Fibroblast of skin of left biceps (primary cell): ENCODE measurements around the gene NUMB.

Experiments used
- DNase-seq, 2 experiments: peaks; one replicate each; pipeline ENCODE4 v3.0.0-alpha.2; 2013; ENCODE audit warnings: low read depth in 2 of 2

NUMB gene

DNA sequence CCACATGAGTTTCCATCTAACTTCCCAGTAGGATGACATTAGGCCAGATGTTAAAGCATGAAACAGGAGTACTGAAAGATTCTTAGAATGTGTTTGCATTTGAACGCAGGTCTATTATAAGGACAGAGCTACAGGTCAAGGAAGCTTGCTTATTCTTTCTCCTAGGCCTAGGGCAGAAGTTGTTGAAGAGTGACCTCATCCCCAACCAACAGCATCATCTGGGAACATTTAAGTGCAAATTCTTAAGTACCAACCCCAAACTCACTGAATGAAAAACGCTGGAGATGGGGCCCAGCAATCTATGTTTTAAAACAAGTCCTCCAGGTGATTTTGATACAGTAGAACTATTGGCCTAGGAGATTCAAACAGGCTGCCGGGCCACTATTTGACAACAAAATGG, 168.6 kb downstream of the NUMB start:
- DNase-seq: no peak

DNA sequence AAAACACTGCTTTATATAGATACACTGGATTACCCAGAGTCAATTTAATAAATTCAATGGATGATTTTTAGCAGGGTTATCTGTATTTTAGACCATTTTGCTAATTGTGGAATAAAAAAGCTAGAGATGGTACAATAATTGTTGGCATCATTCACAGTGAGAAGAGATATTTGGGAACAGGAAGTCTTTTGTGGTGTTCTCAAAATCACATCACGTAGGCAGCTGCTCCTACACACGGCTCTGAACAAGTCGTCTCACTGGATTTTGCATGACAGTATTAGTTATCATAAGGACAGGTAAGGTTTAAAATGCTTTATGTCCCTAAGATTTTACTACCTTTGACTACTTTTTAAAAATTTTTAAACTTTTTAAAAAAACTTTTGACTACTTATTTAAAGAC, 169.0 kb downstream of the NUMB start:
- DNase-seq: no peak

DNA sequence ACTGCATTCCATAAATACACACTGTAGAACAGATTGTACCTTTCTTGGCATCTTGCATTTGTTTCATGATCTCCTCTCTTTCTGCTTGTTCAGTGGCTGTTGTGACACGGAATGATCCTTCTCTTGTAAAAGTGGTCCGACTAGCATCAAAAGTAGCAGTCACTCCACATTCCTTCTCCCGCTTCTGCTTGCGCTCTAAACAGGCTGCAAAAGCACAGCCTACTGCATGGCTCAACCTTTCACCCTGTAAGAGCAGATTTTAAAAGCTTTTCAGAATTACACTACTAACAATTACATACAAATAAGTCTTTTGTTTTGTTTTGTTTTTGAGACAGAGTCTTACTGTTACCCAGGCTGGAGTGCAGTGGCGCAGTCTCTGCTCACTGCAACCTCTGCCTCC, 171.3 kb downstream of the NUMB start:
- no peak for DNase-seq

DNA sequence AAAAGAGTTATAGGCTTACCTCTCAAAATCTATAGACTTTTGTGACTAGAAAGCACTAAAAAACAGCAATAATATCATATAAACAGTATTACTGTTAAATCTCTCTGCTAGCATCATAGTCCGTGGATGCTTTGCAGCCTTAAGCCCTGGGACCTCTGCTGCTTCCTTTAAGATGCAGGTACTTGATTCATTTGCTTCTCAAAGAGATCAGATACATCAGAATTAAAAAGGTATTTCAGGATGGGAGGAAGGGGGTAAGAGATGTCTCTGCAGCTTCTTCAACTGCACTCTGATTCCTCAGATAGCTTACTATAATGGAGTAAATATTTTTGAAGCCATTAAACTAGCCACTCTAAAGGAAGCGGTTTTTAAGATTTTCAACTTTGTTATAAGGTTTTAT, 171.7 kb downstream of the NUMB start:
- DNase-seq: no peak

DNA sequence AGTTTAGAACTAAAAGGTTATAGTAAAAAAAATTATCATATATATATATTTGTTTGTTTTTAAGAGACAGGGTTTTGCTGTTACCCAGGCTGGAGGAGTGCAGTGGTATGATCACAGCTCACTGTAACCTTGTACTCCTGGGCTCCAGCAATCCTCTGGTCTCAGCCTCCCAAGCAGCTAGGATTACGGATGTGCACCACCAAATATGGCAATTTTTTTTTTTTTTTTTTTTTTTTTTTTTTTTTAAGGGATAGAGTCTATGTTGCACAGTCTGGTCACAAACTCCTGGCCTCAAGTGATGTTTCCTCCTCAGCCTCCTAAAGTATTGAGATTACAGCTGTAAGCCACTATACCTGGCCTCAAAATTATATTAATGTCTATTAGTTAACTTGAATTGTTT, 172.4 kb downstream of the NUMB start:
- DNase-seq: no peak

DNA sequence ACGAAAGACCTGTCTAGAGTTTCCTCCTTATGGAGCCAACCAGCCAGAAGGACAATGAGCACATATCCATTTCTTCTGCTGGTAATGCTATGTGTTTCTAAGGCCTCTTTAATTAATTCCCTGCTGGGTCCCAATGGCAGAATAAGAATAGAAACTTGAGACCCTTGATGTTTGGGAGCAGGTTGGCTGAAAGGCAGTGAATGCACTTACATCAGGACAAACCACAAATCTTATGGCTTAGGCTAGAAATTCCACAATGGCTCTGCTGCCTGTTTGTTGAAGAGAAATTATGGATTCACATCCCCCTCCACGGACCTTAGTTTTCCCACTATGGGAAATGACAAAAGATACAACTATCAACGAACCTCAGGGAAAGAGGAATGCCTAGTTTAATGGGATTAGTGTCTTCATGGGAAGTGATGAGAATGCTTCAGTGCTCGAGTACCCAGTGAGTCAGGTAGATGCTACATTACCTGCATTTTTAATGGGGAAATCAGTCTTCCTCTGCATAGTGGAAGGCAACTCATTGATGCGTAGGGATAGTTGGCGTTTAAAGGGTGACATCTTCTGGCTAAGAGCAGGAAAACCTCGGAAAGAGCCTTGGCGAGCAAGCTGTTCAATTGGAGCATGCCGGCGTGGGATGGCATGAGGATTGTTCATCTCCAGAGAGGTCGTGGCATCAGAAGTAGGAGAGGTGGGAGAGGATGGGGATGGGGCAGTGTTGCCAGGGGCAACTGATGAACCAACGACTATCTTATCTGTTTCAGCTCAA, 174.6 kb downstream of the NUMB start:
- no peak for DNase-seq

DNA sequence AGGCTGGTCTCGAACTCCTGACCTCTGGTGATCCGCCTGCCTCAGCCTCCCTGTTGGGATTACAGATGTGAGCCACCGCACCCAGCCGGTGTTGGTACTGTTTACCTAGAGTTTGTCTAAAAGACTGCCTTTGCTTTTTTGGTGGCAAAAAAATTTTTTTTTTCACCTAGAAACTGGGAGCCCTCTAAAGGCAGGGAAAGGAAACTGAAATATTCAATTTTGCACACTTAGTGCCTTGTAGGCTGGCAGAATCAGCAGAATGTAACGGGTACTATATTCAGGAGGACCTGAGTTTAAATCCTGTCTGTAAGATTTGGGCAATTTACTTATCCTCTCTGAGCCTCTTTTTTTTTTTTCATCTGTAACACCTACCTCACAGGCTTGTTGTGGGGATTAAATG, 177.4 kb downstream of the NUMB start:
- no peak for DNase-seq

DNA sequence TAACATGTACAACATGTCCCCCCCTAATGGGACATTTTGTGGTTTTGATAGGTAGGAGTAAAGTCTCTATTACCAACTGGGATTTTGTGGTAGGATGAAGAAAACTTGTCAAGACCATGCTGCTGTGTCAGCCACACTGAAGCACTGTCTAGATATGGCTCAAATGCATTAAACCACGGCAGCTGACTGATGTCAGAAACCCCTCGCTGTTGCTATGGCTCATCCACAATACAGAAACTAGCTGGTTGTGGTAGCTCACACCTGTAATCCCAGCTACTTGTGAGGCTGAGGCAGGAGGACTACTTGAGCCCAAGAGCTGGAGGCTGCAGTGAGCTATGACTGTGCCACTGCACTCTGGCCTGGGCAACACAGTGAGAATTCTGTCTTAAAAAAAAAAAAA, 181.0 kb downstream of the NUMB start:
- DNase-seq: no peak

DNA sequence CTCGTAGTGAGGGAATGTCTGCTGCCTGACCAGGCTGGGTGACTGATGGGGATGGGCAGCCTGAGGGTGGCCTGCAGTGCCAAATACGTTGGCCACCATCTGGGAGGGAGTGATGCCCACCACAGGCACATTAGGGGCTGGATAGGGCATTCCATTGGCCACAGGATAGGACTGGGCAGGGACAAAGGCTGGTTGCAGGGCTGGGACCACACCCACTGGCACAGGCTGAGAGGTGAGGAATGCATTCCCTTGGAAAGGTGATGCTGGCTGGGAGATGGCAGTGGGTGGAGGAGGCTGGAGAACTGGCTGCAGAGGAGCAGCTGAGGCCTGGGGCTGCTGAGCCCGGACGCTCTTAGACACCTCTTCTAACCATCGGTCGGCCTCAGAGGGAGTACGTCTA, 181.5 kb downstream of the NUMB start:
- no peak for DNase-seq

DNA sequence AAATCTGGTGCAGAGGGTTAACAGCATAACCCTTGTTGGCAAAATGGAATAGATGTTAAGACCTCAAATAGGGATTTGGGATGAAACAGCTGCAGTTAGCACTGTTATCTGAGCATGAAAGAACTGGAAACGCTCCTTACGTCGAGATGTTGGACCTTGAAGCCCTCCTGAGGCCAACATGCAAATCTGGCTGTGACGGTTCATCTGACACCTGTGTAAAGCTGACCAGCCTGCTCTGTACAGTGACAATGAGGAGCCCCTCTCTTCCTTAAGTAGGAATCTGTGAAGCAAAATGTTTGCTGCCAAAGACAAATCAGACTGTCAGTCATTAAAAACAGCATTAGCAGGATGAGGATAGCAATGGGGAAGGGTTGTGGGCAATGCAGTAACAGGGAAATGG, 184.5 kb downstream of the NUMB start:
- DNase-seq: no peak

DNA sequence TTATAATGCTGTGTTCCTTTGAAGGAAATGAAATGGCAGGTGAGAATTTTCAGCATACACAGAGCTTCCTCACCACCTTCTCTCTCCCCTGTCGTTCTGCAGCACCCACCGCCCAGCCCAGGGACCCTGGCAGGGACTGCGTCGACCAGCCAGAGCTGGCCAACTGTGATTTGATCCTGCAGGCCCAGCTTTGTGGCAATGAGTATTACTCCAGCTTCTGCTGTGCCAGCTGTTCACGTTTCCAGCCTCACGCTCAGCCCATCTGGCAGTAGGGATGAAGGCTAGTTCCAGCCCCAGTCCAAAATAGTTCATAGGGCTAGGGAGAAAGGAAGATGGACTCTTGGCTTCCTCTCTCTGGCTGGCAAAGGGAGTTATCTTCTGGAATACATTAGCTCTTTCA, 186.0 kb downstream of the NUMB start:
- no peak for DNase-seq

DNA sequence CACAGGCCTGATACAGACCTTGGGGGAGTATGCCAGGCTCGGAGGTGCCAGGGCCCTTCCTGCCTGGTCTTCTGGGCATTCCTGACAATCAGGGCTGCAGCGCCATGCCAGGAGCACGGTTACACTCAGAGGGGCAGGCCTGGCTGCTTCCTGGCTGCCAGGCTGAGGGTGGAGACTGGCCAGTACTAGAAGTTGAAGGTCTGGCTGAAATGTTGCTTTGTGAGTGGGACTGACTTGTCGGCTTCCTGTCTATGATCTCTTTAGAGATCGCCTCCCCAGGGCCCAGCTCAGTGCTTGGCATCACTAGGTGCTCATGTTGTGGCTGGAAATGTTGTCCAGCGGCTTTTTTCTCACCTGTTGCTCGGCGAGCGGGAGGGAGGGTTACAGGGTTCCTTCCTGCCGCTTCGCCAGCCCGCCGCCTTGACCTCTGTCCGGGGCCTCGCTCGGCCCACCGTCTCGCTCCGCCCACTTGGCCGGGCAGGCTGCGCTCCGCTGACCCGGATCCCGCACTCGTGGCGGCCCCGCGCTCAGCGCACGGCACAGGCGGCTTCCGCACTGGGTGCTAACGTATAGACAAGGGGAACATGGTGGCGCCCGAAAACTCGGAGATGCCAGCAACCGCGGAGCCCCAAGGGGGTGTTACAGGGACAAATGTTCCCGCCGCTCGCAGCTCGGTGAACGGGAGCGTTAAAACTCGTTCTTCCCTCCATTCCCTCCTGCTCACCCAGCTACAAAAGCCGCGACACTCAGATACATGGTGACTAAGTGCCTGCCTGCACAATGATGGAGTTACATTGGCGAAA, 188.4 kb downstream of the NUMB start:
- DNase-seq: no peak

DNA sequence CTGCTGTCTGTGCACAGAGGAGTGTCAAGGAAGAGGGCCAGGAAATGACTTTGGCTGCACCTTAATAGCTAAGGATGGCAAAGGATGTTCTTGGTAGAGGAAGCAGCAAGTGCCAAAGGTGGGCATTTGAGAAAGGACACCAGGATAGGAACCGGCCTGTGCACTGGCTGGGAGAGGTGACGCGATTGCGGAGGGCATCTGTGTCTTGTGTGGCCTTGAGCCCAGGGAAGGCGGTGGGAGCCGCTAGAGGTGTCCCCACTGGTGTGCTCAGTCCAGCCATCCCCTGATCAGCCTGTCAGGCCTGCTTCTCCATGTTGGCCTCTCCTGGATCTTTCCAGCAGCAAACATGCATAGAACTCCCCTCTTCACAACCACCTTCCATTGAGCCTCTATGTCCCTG, 190.9 kb downstream of the NUMB start:
- no peak for DNase-seq

DNA sequence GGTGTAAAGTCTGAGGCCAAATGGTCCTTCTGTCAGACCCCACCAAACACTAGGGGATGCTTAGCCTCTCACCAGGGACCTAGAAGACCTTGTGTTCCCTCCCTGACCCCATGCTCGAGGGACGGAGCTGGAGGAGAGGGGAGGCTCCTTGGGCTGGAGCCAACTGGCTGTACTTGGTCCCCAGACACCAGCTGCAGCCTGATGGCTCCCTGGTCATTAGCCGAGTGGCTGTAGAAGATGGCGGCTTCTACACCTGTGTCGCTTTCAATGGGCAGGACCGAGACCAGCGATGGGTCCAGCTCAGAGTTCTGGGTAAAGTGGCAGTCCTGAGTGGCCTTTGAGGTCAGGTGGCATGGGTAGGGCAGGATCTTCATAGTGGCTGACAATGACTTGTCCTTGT, 192.0 kb downstream of the NUMB start:
- DNase-seq: no peak

DNA sequence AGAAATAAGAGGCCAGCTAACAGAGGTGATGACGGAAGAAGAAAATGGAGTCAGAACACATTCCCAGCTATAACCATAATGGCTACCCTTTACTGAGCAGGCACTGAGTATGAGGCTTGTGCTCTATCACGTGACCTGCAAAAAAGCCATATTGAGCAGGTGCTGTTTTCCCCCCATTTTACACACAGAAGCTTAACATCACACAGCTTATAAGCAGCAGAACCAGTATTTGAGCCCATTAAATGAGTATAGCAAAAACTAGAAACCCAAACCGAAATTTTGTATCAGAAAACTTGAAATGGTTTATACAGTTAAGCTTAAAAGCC, 192.7 kb downstream of the NUMB start:
- DNase-seq: no peak

DNA sequence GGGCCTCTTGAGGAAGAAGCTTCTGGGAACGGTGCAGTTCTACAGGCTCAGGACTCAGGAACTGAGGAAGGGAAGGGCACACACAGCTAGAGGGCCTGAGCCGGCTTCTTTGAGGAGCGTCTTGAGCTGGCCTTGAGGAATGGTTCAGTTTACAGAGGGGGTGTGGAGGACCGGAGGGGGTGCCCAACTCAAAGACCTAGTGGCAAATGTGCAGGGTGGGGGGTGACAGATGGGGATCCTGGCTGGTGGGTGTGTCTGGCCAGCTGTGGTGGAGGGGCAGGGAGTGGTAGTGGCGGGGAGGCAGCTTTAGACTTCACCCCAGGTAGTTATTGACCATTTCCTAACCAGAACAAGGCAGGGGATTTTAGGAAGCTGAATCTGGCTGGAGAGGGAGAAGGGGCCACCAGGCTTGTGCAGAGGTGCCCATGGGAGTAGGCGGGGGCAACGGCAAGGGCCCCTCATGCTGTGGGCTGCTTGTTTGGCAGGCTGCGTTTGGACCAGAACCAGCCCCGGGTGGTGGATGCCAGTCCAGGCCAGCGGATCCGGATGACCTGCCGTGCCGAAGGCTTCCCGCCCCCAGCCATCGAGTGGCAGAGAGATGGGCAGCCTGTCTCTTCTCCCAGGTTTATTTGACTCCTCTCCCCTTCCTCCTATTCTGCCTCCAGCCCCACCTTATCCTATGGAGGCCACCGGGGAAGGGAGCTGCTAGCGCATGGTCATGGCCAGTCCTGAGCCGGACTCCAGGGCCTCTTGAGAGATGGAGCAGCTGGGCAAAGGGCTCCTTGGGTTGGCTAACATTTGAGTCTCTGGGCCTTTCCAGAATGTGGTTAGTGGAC, 193.2 kb downstream of the NUMB start:
- no peak for DNase-seq

DNA sequence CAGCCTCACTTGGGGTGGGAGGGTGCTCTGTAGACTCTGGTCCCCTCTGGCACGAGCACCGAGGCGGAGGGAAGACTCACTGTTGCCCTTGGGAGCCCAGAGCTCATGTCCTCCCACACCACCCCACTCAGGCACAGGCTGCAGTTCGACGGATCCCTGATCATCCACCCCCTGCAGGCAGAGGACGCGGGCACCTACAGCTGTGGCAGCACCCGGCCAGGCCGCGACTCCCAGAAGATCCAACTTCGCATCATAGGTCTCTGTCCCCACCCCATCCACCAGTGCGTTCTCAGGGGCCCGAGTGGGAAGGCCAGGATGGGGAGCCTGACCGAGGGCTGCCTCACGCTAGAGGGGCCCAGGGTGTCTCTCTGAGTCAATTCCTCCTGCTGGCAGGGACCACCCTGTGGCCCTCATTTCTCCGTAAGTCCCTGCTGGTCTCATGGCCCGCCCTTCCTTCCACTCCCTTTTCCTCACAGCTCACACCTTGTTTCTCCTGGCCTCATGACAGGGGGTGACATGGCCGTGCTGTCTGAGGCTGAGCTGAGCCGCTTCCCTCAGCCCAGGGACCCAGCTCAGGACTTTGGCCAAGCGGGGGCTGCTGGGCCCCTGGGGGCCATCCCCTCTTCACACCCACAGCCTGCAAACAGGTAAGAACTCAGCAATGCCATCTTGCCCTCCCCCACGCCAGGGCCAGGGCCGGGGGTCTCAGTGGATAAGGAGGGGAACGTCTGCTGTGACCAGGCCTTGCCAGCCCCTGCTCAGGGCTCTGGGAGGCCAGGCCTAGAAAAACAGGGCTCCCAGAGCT, 194.1 kb downstream of the NUMB start:
- DNase-seq: no peak

DNA sequence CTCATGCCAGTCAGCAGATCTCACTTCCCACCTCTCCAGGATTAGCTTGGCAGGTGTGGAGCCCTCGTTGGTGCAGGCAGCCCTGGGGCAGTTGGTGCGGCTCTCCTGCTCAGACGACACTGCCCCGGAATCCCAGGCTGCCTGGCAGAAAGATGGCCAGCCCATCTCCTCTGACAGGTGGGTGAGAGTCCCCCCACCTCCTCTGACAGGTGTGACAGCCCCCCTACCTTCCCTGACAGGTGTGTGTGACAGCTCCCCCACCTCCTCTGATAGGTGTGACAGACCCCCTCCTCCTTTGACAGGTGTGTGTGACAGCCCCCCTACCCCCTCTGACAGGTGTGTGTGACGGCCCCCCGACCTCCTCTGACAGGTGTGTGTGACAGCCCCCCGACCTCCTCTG, 194.7 kb downstream of the NUMB start:
- DNase-seq: no peak

DNA sequence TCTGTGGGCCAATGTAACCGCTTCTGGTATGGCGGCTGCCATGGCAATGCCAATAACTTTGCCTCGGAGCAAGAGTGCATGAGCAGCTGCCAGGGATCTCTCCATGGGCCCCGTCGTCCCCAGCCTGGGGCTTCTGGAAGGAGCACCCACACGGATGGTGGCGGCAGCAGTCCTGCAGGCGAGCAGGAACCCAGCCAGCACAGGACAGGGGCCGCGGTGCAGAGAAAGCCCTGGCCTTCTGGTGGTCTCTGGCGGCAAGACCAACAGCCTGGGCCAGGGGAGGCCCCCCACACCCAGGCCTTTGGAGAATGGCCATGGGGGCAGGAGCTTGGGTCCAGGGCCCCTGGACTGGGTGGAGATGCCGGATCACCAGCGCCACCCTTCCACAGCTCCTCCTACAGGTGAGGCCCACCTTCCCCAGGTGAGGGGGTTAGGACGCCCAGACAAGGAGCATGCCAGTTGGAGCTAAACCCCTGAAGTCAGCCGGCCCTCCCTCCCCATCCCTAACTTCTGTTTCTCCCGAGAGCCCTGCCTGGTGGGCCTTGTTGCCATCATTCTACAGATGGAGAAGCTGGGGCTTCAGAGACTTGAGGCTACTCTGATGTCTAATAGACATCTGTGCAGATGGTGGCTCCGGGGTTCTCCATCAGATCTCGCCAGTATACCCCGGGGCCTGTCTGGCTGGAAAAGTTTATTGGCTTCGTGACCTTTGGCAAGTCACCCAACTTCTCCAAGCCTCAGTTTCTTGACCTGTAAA, 195.7 kb downstream of the NUMB start:
- DNase-seq: no peak

DNA sequence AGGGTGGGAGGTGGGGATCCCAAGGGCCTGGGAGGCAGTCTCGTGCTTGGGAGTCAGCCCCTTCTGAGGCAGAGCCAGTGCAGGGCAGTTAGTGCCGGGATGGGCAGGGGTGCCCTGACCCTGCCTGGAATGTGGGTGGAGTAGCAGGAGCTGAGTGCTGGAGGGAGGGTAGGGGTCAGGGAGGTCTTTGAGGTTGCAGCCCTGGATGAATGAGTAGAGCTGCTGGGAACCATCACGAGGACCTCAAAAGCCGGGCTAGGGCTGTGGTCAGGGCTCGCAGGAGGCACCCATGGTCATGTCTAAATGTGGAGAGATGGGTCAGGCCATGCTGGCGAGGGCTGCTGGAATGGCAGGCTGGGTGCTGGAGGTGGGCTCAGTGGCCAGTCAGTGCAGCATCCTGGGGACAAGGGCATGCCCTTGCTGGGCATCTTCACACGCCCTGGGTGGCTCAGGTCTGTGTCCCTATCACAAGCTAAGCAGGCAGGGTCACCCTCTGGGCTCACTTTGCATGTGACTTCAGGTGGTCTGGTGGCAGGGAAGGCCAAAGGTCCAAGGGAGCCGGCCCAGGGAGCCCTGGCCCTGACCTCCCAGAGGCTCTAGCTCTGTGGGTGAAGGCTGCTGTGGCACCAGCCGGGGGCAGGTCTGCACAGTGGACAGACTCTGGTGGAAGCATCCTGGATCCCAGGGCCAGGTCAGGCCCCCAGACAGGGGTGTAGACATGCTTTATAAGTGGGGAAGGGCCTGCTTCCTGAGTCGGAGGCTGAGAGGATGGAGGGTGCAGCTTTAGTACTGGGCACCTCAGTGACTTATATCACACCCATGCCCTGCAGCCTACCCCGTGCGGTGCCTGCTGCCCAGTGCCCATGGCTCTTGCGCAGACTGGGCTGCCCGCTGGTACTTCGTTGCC, 196.6 kb downstream of the NUMB start:
- no peak for DNase-seq
